ENCODE data around the gene ITGBL1.

DNA sequence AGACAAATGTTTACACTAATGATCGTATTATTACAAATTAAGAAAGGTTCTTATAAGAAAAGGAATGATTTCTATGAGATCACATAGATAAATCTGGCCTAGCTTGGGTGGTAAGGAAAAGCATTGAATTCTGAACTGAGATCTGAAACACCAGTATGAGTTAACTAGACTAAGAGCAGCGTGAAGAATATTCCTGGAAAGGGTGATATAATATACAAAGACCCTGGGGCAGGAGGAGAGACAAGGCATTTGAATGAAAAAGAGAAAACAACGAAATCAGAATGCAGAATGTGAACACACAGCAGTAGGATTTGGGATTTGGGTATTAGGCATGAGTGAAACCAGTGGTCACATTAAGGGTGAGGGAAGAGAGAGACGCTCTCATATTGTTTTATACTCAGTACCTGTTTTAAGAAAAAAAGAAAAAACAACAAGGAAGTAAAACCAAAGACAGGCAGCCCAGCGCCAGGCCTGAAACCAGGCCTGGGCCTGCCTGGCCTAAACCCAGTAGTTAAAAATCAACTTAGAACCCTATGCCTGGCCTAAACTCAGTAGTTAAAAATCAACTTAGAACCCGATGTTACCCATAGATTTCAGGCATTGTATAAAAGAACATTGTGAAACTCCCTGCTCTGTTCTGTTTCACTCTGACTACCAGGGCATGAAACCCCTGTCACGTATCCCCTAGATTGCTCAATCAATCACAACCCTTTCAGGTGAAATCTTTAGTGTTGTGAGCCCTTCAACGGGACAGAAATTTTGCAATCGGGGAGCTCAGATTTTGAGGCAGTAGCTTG is 287.1 kb downstream of the ITGBL1 start:
- TF ChIP-seq, protein P1, sequence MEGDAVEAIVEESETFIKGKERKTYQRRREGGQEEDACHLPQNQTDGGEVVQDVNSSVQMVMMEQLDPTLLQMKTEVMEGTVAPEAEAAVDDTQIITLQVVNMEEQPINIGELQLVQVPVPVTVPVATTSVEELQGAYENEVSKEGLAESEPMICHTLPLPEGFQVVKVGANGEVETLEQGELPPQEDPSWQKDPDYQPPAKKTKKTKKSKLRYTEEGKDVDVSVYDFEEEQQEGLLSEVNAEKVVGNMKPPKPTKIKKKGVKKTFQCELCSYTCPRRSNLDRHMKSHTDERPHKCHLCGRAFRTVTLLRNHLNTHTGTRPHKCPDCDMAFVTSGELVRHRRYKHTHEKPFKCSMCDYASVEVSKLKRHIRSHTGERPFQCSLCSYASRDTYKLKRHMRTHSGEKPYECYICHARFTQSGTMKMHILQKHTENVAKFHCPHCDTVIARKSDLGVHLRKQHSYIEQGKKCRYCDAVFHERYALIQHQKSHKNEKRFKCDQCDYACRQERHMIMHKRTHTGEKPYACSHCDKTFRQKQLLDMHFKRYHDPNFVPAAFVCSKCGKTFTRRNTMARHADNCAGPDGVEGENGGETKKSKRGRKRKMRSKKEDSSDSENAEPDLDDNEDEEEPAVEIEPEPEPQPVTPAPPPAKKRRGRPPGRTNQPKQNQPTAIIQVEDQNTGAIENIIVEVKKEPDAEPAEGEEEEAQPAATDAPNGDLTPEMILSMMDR (conservative IDR thresholded peaks at IDR 0.05; ENCODE audit: low read depth, low read length), result no peak
- TF ChIP-seq EZH2 (IDR thresholded peaks at IDR 0.05; ENCODE audit: low read length, unreplicated experiment), result no peak
